Keratinocyte (primary cell): ENCODE measurements around the gene VARS1. TPM values are rescaled to one million over a fixed set of nuclear protein-coding genes. Genes with fewer than 3 reads are reported as not detected.
A peak's percentile ranks its signal among the peaks of the same experiment; 100 is the strongest.

Experiments used
- DNase-seq: peaks from one replicate; pipeline ENCODE4 v3.0.0-alpha.2; 2011; ENCODE audit warnings: low read depth, missing footprints, low spot score
- FAIRE-seq: peaks from 2 replicates; lab custom pipeline; 2011; peaks lifted over from hg19 to GRCh38; lab: Jason Lieb, UNC
- H2AFZ ChIP-seq: 2 replicates; pipeline ENCODE4 v1.6.0; 2012; ENCODE audit warnings: low read length, control low read depth, inconsistent platforms; ENCODE audit not compliant: control insufficient read depth
- H3K27ac ChIP-seq: 2 replicates; pipeline ENCODE4 v1.5.1; 2011; ENCODE audit warnings: low read length; ENCODE audit not compliant: control insufficient read depth, insufficient read depth
- H3K27me3 ChIP-seq: 3 replicates; pipeline ENCODE4 v1.6.0; 2011; ENCODE audit warnings: low read length; ENCODE audit not compliant: control insufficient read depth, insufficient read depth; ENCODE audit errors: extremely low read depth
- H3K36me3 ChIP-seq, 2 experiments: 2 replicates in 1 of 2; 3 replicates in 1 of 2; pipeline ENCODE4 v1.5.1; 2011; ENCODE audit warnings: low read length in 2 of 2, mild to moderate bottlenecking in 1 of 2; ENCODE audit not compliant: control insufficient read depth in 2 of 2, insufficient read depth in 2 of 2; ENCODE audit errors: extremely low read depth in 1 of 2
- H3K4me1 ChIP-seq: 3 replicates; pipeline ENCODE4 v1.5.1; 2011; ENCODE audit warnings: low read length; ENCODE audit not compliant: control insufficient read depth, insufficient read depth; ENCODE audit errors: extremely low read depth
- H3K4me2 ChIP-seq: 3 replicates; pipeline ENCODE4 v1.6.0; 2011; ENCODE audit warnings: low read depth, low read length; ENCODE audit not compliant: control insufficient read depth, insufficient read depth; ENCODE audit errors: extremely low read depth
- H3K4me3 ChIP-seq, 3 experiments: fragments of 200-600 bp in 1 of 3; sonication (generic) in 1 of 3; 2 replicates in 2 of 3; 3 replicates in 1 of 3; pipeline ENCODE4 v1.5.1; 2011 to 2016; ENCODE audit warnings: low read length in 3 of 3, mild to moderate bottlenecking in 3 of 3, control low read depth in 2 of 3, inconsistent platforms in 1 of 3, low read depth in 1 of 3, mixed read lengths in 1 of 3, mixed run types in 1 of 3, moderate library complexity in 1 of 3; ENCODE audit not compliant: control insufficient read depth in 2 of 3, insufficient read depth in 2 of 3; ENCODE audit errors: extremely low read depth in 1 of 3
- H3K79me2 ChIP-seq: 2 replicates; pipeline ENCODE4 v1.6.0; 2012; ENCODE audit warnings: low read length; ENCODE audit not compliant: control insufficient read depth, insufficient read depth
- H3K9ac ChIP-seq: 3 replicates; pipeline ENCODE4 v1.6.0; 2011; ENCODE audit warnings: low read length; ENCODE audit not compliant: control insufficient read depth, insufficient read depth; ENCODE audit errors: extremely low read depth
- H3K9me1 ChIP-seq: 3 replicates; pipeline ENCODE4 v1.6.0; 2011; ENCODE audit warnings: low read length; ENCODE audit not compliant: control insufficient read depth, insufficient read depth; ENCODE audit errors: extremely low read depth
- H3K9me3 ChIP-seq: 2 replicates; pipeline ENCODE4 v1.5.1; 2012; ENCODE audit warnings: low read depth, low read length; ENCODE audit not compliant: control insufficient read depth
- H4K20me1 ChIP-seq: 3 replicates; pipeline ENCODE4 v1.6.0; 2011; ENCODE audit warnings: low read length; ENCODE audit not compliant: control insufficient read depth, insufficient read depth; ENCODE audit errors: extremely low read depth
- EZH2 ChIP-seq: IDR thresholded peaks from one replicate; pipeline ENCODE4 v1.6.1; 2012; ENCODE audit warnings: inconsistent platforms, mild to moderate bottlenecking, low read length, moderate library complexity
- dilution Hi-C: fragments of 300-500 bp; cut with MboI; formaldehyde crosslinking; loops from one replicate; pipeline ENCODE4 v1.7.0; 2020; ENCODE audit warnings: low sequenced_read_pairs; ENCODE audit not compliant: extremely low pct_ligation_motif_present
- polyA plus RNA-seq, 5 experiments: library from polyadenylated mRNA; depleted of rRNA in 3 of 5; stranded (reverse) in 3 of 5; stranded (forward) in 1 of 5; unstranded in 1 of 5; fragments of >200 nt; gene quantifications; 1 replicate in 1 of 5; 2 replicates in 3 of 5; 3 replicates in 1 of 5; pipeline versions ENCODE4 v1.2.1 to v1.2.3, GENCODE V29; 2011 to 2012; ENCODE audit warnings: missing spikeins in 2 of 5, low read depth in 1 of 5, low replicate concordance in 1 of 5
- TF ChIP-seq, protein P1 (sequence below), 3 experiments: IDR thresholded peaks in 1 of 3; conservative IDR thresholded peaks in 1 of 3; optimal IDR thresholded peaks in 1 of 3; 2 replicates in 2 of 3; 3 replicates in 1 of 3; pipeline versions ENCODE3 to v1.5.1; 2011; ENCODE audit warnings: low read length in 3 of 3, mild to moderate bottlenecking in 3 of 3, moderate library complexity in 2 of 3, control low read depth in 1 of 3, inconsistent platforms in 1 of 3; ENCODE audit not compliant: insufficient read depth in 2 of 3; ENCODE audit errors: extremely low read depth in 1 of 3

Gene VARS1
- polyA plus RNA-seq, 1 donor (not counting 4 experiments of a cell fraction or from before 2014, with no cell fraction given) = 26.3 TPM

GRCh38 chr6:31836047-31836473 is 40.5 kb upstream of the VARS1 start:
- peaks cover 51% of the 10 kb centered on the region for H3K79me2 ChIP-seq
- FAIRE-seq = no peak

GRCh38 chr6:31834367-31835250 is 39.1 kb upstream of the VARS1 start:
- peaks cover 65% of the 10 kb centered on the region for H3K79me2 ChIP-seq
- DNase-seq (no peak), FAIRE-seq (no peak)
- peaks cover 24% of the 10 kb centered on the region for H3K4me1 ChIP-seq
- peak overlapping the region; percentile 95 for H3K4me2 ChIP-seq
- H3K36me3 ChIP-seq = peaks cover 18 to 33% of the 10 kb centered on the region in 2 experiments
- TF ChIP-seq, protein P1, sequence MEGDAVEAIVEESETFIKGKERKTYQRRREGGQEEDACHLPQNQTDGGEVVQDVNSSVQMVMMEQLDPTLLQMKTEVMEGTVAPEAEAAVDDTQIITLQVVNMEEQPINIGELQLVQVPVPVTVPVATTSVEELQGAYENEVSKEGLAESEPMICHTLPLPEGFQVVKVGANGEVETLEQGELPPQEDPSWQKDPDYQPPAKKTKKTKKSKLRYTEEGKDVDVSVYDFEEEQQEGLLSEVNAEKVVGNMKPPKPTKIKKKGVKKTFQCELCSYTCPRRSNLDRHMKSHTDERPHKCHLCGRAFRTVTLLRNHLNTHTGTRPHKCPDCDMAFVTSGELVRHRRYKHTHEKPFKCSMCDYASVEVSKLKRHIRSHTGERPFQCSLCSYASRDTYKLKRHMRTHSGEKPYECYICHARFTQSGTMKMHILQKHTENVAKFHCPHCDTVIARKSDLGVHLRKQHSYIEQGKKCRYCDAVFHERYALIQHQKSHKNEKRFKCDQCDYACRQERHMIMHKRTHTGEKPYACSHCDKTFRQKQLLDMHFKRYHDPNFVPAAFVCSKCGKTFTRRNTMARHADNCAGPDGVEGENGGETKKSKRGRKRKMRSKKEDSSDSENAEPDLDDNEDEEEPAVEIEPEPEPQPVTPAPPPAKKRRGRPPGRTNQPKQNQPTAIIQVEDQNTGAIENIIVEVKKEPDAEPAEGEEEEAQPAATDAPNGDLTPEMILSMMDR (optimal IDR thresholded peaks at IDR 0.05 in 1 of 3, IDR thresholded peaks at IDR 0.05 in 1 of 3, conservative IDR thresholded peaks at IDR 0.05 in 1 of 3; ENCODE audit: extremely low read depth in 1 of 3, insufficient read depth in 2 of 3, low read length in 3 of 3) = no peak
- no peak for TF ChIP-seq EZH2
- H3K9me1 ChIP-seq = peaks cover 2% of the 10 kb centered on the region
- peak overlapping the region; percentile 86 for H2AFZ ChIP-seq
- H4K20me1 ChIP-seq = peaks cover 37% of the 10 kb centered on the region
- no peaks in the 10 kb centered on the region for H3K9me3 ChIP-seq
- dilution Hi-C loops = no loop called here
- peak overlapping the region; percentile 97 for H3K9ac ChIP-seq
- peak overlapping the region; percentile 99 for H3K27ac ChIP-seq
- peak overlapping the region; percentile 78 to 96 (median 92) for H3K4me3 ChIP-seq
- no peaks in the 10 kb centered on the region for H3K27me3 ChIP-seq

More at GRCh38 chr6:31836047-31836473, 40.5 kb upstream of the VARS1 start:
- Histone ChIP-seq H3K36me3 (peaks cover 23 to 37% of the 10 kb centered on the region in 2 experiments), H3K4me1 (peaks cover 23% of the 10 kb centered on the region), H3K9me1 (peaks cover 2% of the 10 kb centered on the region), H4K20me1 (peaks cover 39% of the 10 kb centered on the region), H3K9ac (peak overlapping the region; percentile 97), H3K27me3 (no peaks in the 10 kb centered on the region), H3K27ac (peak overlapping the region; percentile 99), H3K9me3 (no peaks in the 10 kb centered on the region), H3K4me2 (peak overlapping the region; percentile 95), H3K4me3 (peak overlapping the region; percentile 78 to 96 (median 92)), H2AFZ (no peak overlapping the region)
- TF ChIP-seq, protein P1 (optimal IDR thresholded peaks at IDR 0.05 in 1 of 3, IDR thresholded peaks at IDR 0.05 in 1 of 3, conservative IDR thresholded peaks at IDR 0.05 in 1 of 3; ENCODE audit: extremely low read depth in 1 of 3, insufficient read depth in 2 of 3, low read length in 3 of 3) = no peak
- no peak for TF ChIP-seq EZH2
- DNase-seq = no peak
- dilution Hi-C loops = no loop called here
